Trophoblast cell (in vitro differentiated cells and primary cell): ENCODE data around the gene RNF11.
A peak's percentile ranks its signal among the peaks of the same experiment; 100 is the strongest.

Experiments
- DNase-seq, 2 donors: peaks; one replicate each; pipeline ENCODE4 v3.0.0-alpha.2; 2016
- H2AFZ ChIP-seq: 2 replicates; pipeline ENCODE4 v1.6.1; 2013; ENCODE audit warnings: low read length, moderate library complexity, mild to moderate bottlenecking; ENCODE audit not compliant: insufficient read depth, poor library complexity
- H2AK5ac ChIP-seq: 2 replicates; pipeline ENCODE4 v1.6.1; 2013; ENCODE audit warnings: mild to moderate bottlenecking, low read length
- H2BK120ac ChIP-seq: 2 replicates; pipeline ENCODE4 v1.6.1; 2013; ENCODE audit warnings: low read length, mild to moderate bottlenecking, moderate library complexity; ENCODE audit not compliant: insufficient read depth, poor library complexity
- H2BK12ac ChIP-seq: 2 replicates; pipeline ENCODE4 v1.6.1; 2013; ENCODE audit warnings: mild to moderate bottlenecking, low read length, moderate library complexity
- H2BK5ac ChIP-seq: 2 replicates; pipeline ENCODE4 v1.6.1; 2013; ENCODE audit warnings: low read length, low read depth, moderate library complexity, mild to moderate bottlenecking; ENCODE audit not compliant: poor library complexity
- H3K14ac ChIP-seq: 2 replicates; pipeline ENCODE4 v1.6.1; 2013; ENCODE audit warnings: mild to moderate bottlenecking, low read length
- H3K18ac ChIP-seq: 2 replicates; pipeline ENCODE4 v1.6.1; 2013; ENCODE audit warnings: mild to moderate bottlenecking, low read length
- H3K23ac ChIP-seq: 2 replicates; pipeline ENCODE4 v1.6.1; 2013; ENCODE audit warnings: low read length
- H3K27ac ChIP-seq: 2 replicates; pipeline ENCODE4 v1.5.1; 2013; ENCODE audit warnings: low read depth, mild to moderate bottlenecking, inconsistent platforms, low read length, moderate library complexity
- H3K27me3 ChIP-seq: 2 replicates; pipeline ENCODE4 v1.6.1; 2013; ENCODE audit warnings: inconsistent platforms, mild to moderate bottlenecking, low read length, moderate library complexity; ENCODE audit not compliant: insufficient read depth
- H3K36me3 ChIP-seq, 2 experiments: 1 replicate in 1 of 2; 2 replicates in 1 of 2; pipeline ENCODE4 v1.6.1; 2013; ENCODE audit warnings: low read length in 2 of 2, mild to moderate bottlenecking in 2 of 2, moderate library complexity in 1 of 2; ENCODE audit not compliant: insufficient read depth in 2 of 2, control insufficient read depth in 1 of 2
- H3K4ac ChIP-seq: 2 replicates; pipeline ENCODE4 v1.6.1; 2013; ENCODE audit warnings: low read depth, mild to moderate bottlenecking, low read length, moderate library complexity
- H3K4me1 ChIP-seq, 2 experiments: 1 replicate in 1 of 2; 2 replicates in 1 of 2; pipeline ENCODE4 v1.6.1; 2013; ENCODE audit warnings: low read length in 2 of 2, mild to moderate bottlenecking in 2 of 2, moderate library complexity in 1 of 2; ENCODE audit not compliant: insufficient read depth in 2 of 2, control insufficient read depth in 1 of 2
- H3K4me2 ChIP-seq: 2 replicates; pipeline ENCODE4 v1.6.1; 2013; ENCODE audit warnings: inconsistent platforms, mild to moderate bottlenecking, low read length, moderate library complexity
- H3K4me3 ChIP-seq: 2 replicates; pipeline ENCODE4 v1.5.1; 2013; ENCODE audit warnings: mild to moderate bottlenecking, low read depth, low read length, inconsistent platforms
- H3K79me1 ChIP-seq: one replicate; pipeline ENCODE4 v1.6.1; 2013; ENCODE audit warnings: low read length
- H3K79me2 ChIP-seq: 2 replicates; pipeline ENCODE4 v1.6.1; 2013; ENCODE audit warnings: low read length, mild to moderate bottlenecking; ENCODE audit not compliant: control insufficient read depth, insufficient read depth, poor library complexity
- H3K9ac ChIP-seq: 2 replicates; pipeline ENCODE4 v1.6.1; 2013; ENCODE audit warnings: mild to moderate bottlenecking, low read length
- H3K9me3 ChIP-seq: 2 replicates; pipeline ENCODE4 v1.6.1; 2013; ENCODE audit warnings: low read depth, mild to moderate bottlenecking, control low read depth, inconsistent platforms, low read length; ENCODE audit not compliant: insufficient read depth
- H4K12ac ChIP-seq: 2 replicates; pipeline ENCODE4 v1.6.1; 2013; ENCODE audit warnings: low read depth, mild to moderate bottlenecking, low read length, moderate library complexity
- H4K8ac ChIP-seq: 2 replicates; pipeline ENCODE4 v1.6.1; 2013; ENCODE audit warnings: low read depth, mild to moderate bottlenecking, low read length, moderate library complexity
- H4K91ac ChIP-seq: one replicate; pipeline ENCODE4 v1.6.1; 2013; ENCODE audit warnings: low read depth, mild to moderate bottlenecking, low read length, moderate library complexity
- WGBS: extraction: QIAGEN DNeasy Blood & Tissue Kit; methylation state at CpG from one replicate; pipeline ENCODE4 v1.1.7; 2013; ENCODE audit warnings: missing lambda C conversion rate; ENCODE audit not compliant: insufficient read length, insufficient coverage; ENCODE audit errors: extremely low coverage; 5-methylcytosine and 5-hydroxymethylcytosine counted together

RNF11 gene

GRCh38 chr1:51210055-51210454 lies 26.0 kb upstream of the RNF11 start:
- no peak overlapping the region for H2AFZ ChIP-seq
- no peak overlapping the region for H3K27ac ChIP-seq
- H3K9me3 ChIP-seq = no peaks in the 10 kb centered on the region
- DNase-seq = no peak
- no peak overlapping the region for H3K14ac ChIP-seq
- H3K36me3 ChIP-seq = no peaks in the 10 kb centered on the region
- H3K27me3 ChIP-seq = no peaks in the 10 kb centered on the region
- no peak overlapping the region for H3K4me2 ChIP-seq
- no peak overlapping the region for H3K4ac ChIP-seq
- H4K91ac ChIP-seq = no peak overlapping the region
- H2BK120ac ChIP-seq = no peak overlapping the region
- H3K18ac ChIP-seq = no peak overlapping the region
- no CpG with 5 or more reads among the region's 3 CpGs for WGBS
- no peak overlapping the region for H2BK5ac ChIP-seq
- H3K4me1 ChIP-seq = no peaks in the 10 kb centered on the region
- H3K23ac ChIP-seq = no peak overlapping the region
- no peak overlapping the region for H4K12ac ChIP-seq
- no peak overlapping the region for H2AK5ac ChIP-seq
- no peak overlapping the region for H2BK12ac ChIP-seq
- no peaks in the 10 kb centered on the region for H3K79me1 ChIP-seq
- no peak overlapping the region for H3K9ac ChIP-seq
- no peak overlapping the region for H4K8ac ChIP-seq
- no peaks in the 10 kb centered on the region for H3K79me2 ChIP-seq
- H3K4me3 ChIP-seq = no peak overlapping the region

DNA sequence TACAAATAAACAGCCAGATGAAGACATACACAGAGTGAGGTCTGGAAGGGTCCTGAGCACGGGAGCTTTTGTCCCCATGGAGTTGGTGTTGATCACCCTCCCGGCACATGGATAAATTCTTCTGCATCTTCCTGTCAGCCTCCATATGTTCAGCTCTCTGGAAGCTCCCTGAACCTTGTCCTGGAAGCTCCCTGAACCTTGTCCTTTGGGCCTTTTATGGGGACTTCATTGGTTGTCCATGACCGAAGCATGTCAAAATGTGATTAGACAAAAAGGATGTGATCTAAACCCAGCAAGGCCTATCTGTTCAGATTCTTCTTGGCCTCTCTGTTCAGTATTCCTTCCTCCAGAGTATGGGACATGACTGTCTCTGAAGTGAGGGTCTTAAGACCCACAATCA lies 25.4 kb upstream of the RNF11 start:
- no peaks in the 10 kb centered on the region for H3K36me3 ChIP-seq
- H3K4ac ChIP-seq = no peak overlapping the region
- H2BK120ac ChIP-seq = no peak overlapping the region
- no peak overlapping the region for H2BK12ac ChIP-seq
- H3K79me2 ChIP-seq = no peaks in the 10 kb centered on the region
- H3K27ac ChIP-seq = no peak overlapping the region
- H3K79me1 ChIP-seq = no peaks in the 10 kb centered on the region
- H3K9me3 ChIP-seq = no peaks in the 10 kb centered on the region
- H4K91ac ChIP-seq = no peak overlapping the region
- no peak overlapping the region for H3K23ac ChIP-seq
- no peak overlapping the region for H3K9ac ChIP-seq
- no peak overlapping the region for H3K4me2 ChIP-seq
- no peak overlapping the region for H4K8ac ChIP-seq
- no peaks in the 10 kb centered on the region for H3K27me3 ChIP-seq
- no peak overlapping the region for H3K18ac ChIP-seq
- H2AFZ ChIP-seq = no peak overlapping the region
- no peak overlapping the region for H4K12ac ChIP-seq
- H3K4me1 ChIP-seq = no peaks in the 10 kb centered on the region
- WGBS = no CpG with 5 or more reads among the region's 3 CpGs
- no peak overlapping the region for H2BK5ac ChIP-seq
- DNase-seq = no peak
- H3K14ac ChIP-seq = no peak overlapping the region
- no peak overlapping the region for H3K4me3 ChIP-seq
- no peak overlapping the region for H2AK5ac ChIP-seq

DNA sequence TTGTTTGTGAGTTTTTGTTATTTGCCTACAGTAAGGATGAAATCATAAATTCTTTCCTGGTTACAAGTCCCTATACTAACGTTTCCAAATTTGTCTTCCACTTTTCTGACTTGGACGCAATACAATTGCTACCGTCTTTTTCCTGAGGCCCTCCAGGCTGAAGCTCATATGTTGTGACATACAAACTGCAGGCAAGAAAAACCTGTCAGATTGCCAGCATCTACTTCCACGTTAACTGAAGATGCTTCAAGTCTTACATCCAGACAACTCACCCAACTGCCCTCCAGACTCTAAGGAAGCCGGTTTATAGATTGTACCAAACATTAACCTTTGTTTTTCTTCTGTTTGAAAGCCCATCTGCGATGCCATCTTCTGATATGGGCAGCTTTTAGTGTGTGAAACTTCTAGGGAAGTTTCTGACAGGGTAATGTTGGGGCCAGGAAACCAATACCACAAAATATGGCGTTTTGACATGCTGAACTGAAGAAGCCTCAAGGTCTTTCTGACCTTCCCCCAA lies 21.4 kb upstream of the RNF11 start:
- Histone ChIP-seq H3K18ac (no peak overlapping the region), H3K36me3 (no peaks in the 10 kb centered on the region), H3K27ac (peak overlapping the region; percentile 20), H3K27me3 (no peaks in the 10 kb centered on the region), H4K12ac (no peak overlapping the region), H3K4me1 (no peaks in the 10 kb centered on the region), H2BK120ac (no peak overlapping the region), H3K4me2 (no peak overlapping the region), H2AFZ (no peak overlapping the region), H3K9me3 (no peaks in the 10 kb centered on the region), H2AK5ac (no peak overlapping the region), H3K79me2 (no peaks in the 10 kb centered on the region), H2BK5ac (no peak overlapping the region), H3K23ac (no peak overlapping the region), H3K79me1 (peaks cover 2% of the 10 kb centered on the region), H3K9ac (no peak overlapping the region), H2BK12ac (no peak overlapping the region), H3K4ac (no peak overlapping the region), H3K4me3 (no peak overlapping the region), H3K14ac (no peak overlapping the region), H4K8ac (no peak overlapping the region), H4K91ac (no peak overlapping the region)
- no CpG with 5 or more reads among the region's 7 CpGs for WGBS
- DNase-seq = peak; percentile 95 to 99

GRCh38 chr1:51215169-51215568 lies 20.9 kb upstream of the RNF11 start:
- H3K4me2 ChIP-seq = no peak overlapping the region
- no peak overlapping the region for H4K8ac ChIP-seq
- H3K27ac ChIP-seq = peak overlapping the region; percentile 84
- H2BK120ac ChIP-seq = no peak overlapping the region
- no peak overlapping the region for H3K9ac ChIP-seq
- H3K79me2 ChIP-seq = no peaks in the 10 kb centered on the region
- H3K14ac ChIP-seq = no peak overlapping the region
- no peaks in the 10 kb centered on the region for H3K36me3 ChIP-seq
- H4K12ac ChIP-seq = no peak overlapping the region
- H3K4me3 ChIP-seq = no peak overlapping the region
- no peak overlapping the region for H3K18ac ChIP-seq
- no peaks in the 10 kb centered on the region for H3K4me1 ChIP-seq
- peak; percentile 26 to 72 for DNase-seq
- H2AK5ac ChIP-seq = no peak overlapping the region
- H2BK5ac ChIP-seq = no peak overlapping the region
- no peaks in the 10 kb centered on the region for H3K9me3 ChIP-seq
- no peak overlapping the region for H4K91ac ChIP-seq
- peaks cover 2% of the 10 kb centered on the region for H3K79me1 ChIP-seq
- H2BK12ac ChIP-seq = no peak overlapping the region
- no peak overlapping the region for H3K23ac ChIP-seq
- H2AFZ ChIP-seq = no peak overlapping the region
- H3K4ac ChIP-seq = no peak overlapping the region
- no CpG with 5 or more reads among the region's 1 CpG for WGBS
- H3K27me3 ChIP-seq = no peaks in the 10 kb centered on the region
